Measurements from ENCODE around the gene LGALS13. TPM values are rescaled to one million over a fixed set of nuclear protein-coding genes. Genes with fewer than 3 reads are reported as not detected.

Gene LGALS13
- total and polyA plus RNA-seq, 2 of the 8 experiments (the other 6 are each of a cell fraction or from before 2014, with no cell fraction given): not detected

DNA sequence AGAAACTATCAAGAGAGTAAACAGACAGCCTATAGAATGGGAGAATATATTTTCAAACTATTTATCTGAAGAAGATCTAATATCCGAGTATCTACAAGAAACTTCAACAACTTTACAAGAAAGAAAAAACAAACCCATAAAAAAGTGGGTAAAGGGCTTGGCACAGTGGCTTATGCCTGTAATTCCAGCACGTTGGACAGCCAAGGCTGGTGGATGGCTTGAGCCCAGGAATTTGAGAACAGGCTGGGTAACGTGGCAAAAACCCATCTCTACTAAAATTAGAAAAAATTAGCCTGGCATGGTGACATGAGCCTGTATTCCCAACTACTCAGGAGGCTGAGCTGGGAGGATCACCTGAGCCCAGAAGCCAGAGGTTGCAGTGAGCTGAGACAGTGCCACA is 45.6 kb downstream of the LGALS13 start:
- POLR2A ChIA-PET (ENCODE audit: partially characterized antibody): no interaction called here
- H3K27ac ChIP-seq (ENCODE audit: low read depth, low read length): no peak overlapping the region
- no peaks in the 10 kb centered on the region for H3K79me2 ChIP-seq (ENCODE audit: control insufficient read depth in 1 of 2, insufficient read depth in 2 of 2, low read length in 2 of 2)
- no peaks in the 10 kb centered on the region for H3K36me3 ChIP-seq (ENCODE audit: control insufficient read depth in 2 of 4, insufficient read depth in 4 of 4, low read length in 3 of 4)
- no peaks in the 10 kb centered on the region for H3K27me3 ChIP-seq (replicated peaks in 1 of 4; ENCODE audit: control insufficient read depth in 3 of 4, extremely low read depth in 1 of 4, insufficient read depth in 3 of 4, low read length in 3 of 4)
- H2AFZ ChIP-seq (ENCODE audit: low read length): no peak overlapping the region
- H3K4ac ChIP-seq (replicated peaks; ENCODE audit: insufficient read length, low read depth, low read length): no peak overlapping the region
- no peak overlapping the region for H2BK12ac ChIP-seq (ENCODE audit: low read depth, low read length)
- H4K8ac ChIP-seq (ENCODE audit: extremely low read depth, insufficient read depth, low read length): no peak overlapping the region
- TF ChIP-seq CBX5 (IDR thresholded peaks at IDR 0.05; ENCODE audit: low read depth, low read length) (no peak), KDM1A (IDR thresholded peaks at IDR 0.05; ENCODE audit: borderline replicate concordance, low read length) (no peak), USF2 (IDR thresholded peaks at IDR 0.05; ENCODE audit: low read length) (no peak), FOSL1 (IDR thresholded peaks at IDR 0.05; ENCODE audit: insufficient read depth, low read depth, low read length) (no peak), RFX5 (IDR thresholded peaks at IDR 0.05; ENCODE audit: borderline replicate concordance, low read depth, low read length) (no peak), SRF (IDR thresholded peaks at IDR 0.05; ENCODE audit: low read depth, low read length) (no peak), EGR1 (IDR thresholded peaks at IDR 0.05; ENCODE audit: borderline replicate concordance, low read depth, low read length) (no peak), NRF1 (IDR thresholded peaks at IDR 0.05; ENCODE audit: low read depth, low read length) (no peak), CEBPB (IDR thresholded peaks at IDR 0.05; ENCODE audit: low read depth, low read length) (no peak), KDM4A (IDR thresholded peaks at IDR 0.05; ENCODE audit: low read depth, low read length, severe bottlenecking) (no peak)
- CTCF ChIA-PET (ENCODE audit: partially characterized antibody): no interaction called here
- no peak overlapping the region for H2AK5ac ChIP-seq (ENCODE audit: low read depth, low read length)
- H3K4me2 ChIP-seq (ENCODE audit: insufficient read depth in 1 of 2, low read depth in 2 of 2, low read length in 2 of 2): no peak overlapping the region
- H4K5ac ChIP-seq (ENCODE audit: insufficient read length, low read depth, low read length): no peak overlapping the region
- no peak overlapping the region for H3K18ac ChIP-seq (ENCODE audit: extremely low read depth, low read length)
- H4K20me1 ChIP-seq (replicated peaks in 1 of 2; ENCODE audit: control insufficient read depth in 1 of 2, insufficient read depth in 2 of 2, low read length in 2 of 2): no peaks in the 10 kb centered on the region
- H3K9me3 ChIP-seq (ENCODE audit: insufficient read depth in 2 of 2, low read depth in 1 of 2, low read length in 1 of 2): no peaks in the 10 kb centered on the region
- DNase-seq (ENCODE audit: low read depth in 1 of 2, low spot score in 2 of 2) (no peak), FAIRE-seq (no peak)
- no peak overlapping the region for H3K14ac ChIP-seq (ENCODE audit: insufficient read length)
- no peak overlapping the region for H3K23ac ChIP-seq (ENCODE audit: insufficient read length)
- no peak overlapping the region for H2BK5ac ChIP-seq (ENCODE audit: low read depth, low read length)
- H3K4me1 ChIP-seq (replicated peaks in 1 of 4; ENCODE audit: control insufficient read depth in 3 of 4, insufficient read depth in 4 of 4, low read length in 3 of 4): no peaks in the 10 kb centered on the region
- no peak overlapping the region for H2BK120ac ChIP-seq (replicated peaks; ENCODE audit: low read depth, low read length)
- no peak overlapping the region for H4K91ac ChIP-seq (replicated peaks; ENCODE audit: insufficient read length, low read length)
- no peak overlapping the region for H2BK15ac ChIP-seq (ENCODE audit: low read length)
- no peak overlapping the region for H2BK20ac ChIP-seq (ENCODE audit: low read length)
- no peaks in the 10 kb centered on the region for H3K23me2 ChIP-seq (ENCODE audit: low read depth, low read length)
- no peaks in the 10 kb centered on the region for H3K79me1 ChIP-seq (ENCODE audit: low read depth, low read length)
- H3K56ac ChIP-seq (replicated peaks; ENCODE audit: insufficient read length, low read depth, low read length): no peak overlapping the region
- H3K4me3 ChIP-seq (ENCODE audit: extremely low read depth in 1 of 4, insufficient read depth in 2 of 4, low read depth in 3 of 4, low read length in 4 of 4): no peak overlapping the region
- WGBS, 2 experiments (ENCODE audit: extremely low coverage in 1 of 2, insufficient coverage in 1 of 2, insufficient read length in 1 of 2, insufficient replicate concordance in 2 of 2, low coverage in 1 of 2, low lambda C conversion rate in 2 of 2, missing lambda C conversion rate in 1 of 2): 81% methylated on average over 3 of the region's 3 CpGs; no CpG with 5 or more reads in 1 of the 2 experiments
- H3K9ac ChIP-seq (replicated peaks in 1 of 4; ENCODE audit: extremely low read depth in 1 of 4, low read depth in 3 of 4, low read length in 3 of 4): no peak overlapping the region

Data from H1 (cell line).